NCI-H82 treated with DMSO at 0.1 percent for 48 hours (cell line): ENCODE data around the gene HYDIN.

ENCODE experiments used
- DNase-seq: peaks from one replicate; lab custom pipeline; 2025; ENCODE audit not compliant: unreplicated experiment; lab: John Stamatoyannopoulos, UW

The HYDIN gene

DNA sequence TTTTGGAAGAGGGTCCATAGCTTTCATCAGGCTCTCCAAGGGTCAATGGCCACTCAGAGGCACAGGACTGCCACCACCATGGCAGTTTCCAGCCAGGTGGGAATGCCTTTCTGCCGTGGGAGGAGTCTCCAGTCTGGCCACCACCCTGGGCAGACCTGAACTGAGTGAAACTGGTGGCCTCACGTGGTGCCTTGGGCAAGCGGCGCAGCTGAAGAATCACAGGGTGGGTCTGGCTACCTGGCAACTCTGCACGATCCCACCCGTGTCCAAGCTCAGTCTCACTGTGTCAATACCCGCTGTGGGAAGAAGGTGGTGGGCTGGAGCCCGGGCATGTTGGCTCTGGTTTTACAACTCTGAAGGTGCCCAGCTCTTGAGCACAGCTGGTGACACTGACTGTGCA is 461.4 kb downstream of the HYDIN start:
- no peak for DNase-seq

- no peak for DNase-seq
These were observed 462.3 kb downstream of the HYDIN start for GRCh38 chr16:70768203-70768580.

DNA sequence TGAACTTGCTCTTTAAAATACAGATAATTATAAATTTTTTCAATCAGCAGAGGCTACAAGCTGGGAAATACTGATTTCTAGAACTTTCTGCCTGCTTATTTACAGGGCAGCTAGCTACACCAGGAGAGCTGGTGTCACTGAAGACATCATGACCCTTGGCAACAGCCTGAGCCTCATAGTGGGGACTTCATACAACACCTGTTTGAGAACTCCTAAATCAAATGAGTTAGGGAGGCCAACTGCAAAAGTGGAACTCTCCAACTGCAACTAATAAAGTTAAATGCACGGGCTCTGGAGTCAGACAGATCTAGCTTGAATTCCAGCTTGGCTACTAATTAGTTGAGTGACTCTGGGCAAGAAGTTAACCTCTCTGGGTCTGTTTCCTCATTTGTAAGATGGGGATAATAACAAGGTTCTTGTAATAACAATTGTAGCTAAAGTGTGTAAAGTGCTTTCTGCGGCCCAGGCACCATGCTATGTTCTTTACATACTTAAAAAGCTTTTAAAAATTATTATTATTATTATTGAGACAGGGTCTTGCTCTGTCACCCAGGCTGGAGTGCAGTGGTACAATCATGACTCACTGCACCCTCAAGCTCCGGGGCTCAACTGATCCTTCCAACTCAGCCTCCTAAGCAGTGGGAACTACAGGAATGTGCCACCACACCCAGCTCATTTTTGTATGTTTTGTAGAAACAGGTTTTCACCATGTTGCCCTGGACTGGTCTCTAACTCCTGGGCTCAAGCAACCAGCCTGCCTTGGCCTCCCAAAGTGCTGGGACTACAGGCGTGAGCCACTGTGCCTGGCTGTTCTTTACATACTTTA is 462.9 kb downstream of the HYDIN start:
- DNase-seq, result no peak

DNA sequence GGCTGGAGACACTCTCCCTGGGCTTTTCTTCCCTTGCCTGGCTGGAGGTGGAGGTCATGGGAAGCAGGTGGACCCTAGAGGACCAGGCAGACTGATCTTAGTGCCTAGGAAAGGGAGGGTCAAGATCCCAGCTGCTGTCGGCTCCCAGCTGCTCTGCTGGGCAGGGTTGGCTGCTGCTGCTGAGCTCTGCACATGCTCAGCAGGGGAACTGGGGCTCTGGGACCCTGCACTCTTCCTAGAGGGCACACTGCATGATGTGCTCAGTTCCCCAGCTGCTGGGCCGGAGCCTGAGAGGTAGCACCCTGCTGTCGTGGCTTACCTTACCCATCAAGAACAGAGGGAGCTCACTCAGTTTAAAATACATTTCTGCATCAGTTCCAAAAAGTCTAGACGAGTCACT is 463.9 kb downstream of the HYDIN start:
- no peak for DNase-seq

DNA sequence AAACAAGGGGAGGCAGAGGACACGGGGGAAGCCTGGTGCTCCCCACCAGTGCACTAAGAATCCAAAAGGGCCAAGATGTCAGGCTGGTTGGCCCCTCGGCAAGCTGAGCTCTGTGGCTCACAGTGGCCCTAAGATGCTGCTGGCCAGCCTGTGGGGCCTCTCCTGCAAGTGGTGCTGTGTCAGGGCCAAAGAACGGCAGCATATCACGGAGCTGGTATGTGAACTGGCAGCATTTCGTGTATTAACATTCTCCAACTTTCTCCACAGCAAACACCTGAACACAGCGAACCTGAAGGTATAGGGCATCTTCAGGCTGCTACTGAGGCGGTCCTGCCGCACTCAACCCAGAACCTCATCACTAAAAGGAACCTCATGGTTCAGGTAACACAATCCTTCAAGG is 464.3 kb downstream of the HYDIN start:
- no peak for DNase-seq

- DNase-seq, result no peak
These were observed 465.0 kb downstream of the HYDIN start for GRCh38 chr16:70765491-70765890.

DNA sequence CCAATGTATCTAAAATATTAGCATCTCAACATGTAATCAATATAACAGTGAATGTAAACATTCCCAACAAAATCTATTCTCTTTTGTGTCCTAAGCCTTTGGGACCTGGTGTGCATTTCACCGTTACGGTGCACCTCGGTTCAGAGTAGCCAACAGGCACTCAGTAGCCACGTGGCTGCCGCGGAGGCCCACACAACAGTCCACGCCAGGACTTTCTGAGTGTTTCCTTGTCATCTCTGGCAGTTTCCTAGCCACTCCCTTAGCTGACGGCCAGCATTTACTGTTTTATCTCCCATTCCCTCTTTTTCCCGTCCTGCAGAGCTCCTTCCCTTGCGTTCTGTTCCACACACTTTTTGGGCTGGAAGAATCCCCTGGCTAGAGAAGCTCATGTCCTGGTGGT is 465.9 kb downstream of the HYDIN start:
- no peak for DNase-seq

DNA sequence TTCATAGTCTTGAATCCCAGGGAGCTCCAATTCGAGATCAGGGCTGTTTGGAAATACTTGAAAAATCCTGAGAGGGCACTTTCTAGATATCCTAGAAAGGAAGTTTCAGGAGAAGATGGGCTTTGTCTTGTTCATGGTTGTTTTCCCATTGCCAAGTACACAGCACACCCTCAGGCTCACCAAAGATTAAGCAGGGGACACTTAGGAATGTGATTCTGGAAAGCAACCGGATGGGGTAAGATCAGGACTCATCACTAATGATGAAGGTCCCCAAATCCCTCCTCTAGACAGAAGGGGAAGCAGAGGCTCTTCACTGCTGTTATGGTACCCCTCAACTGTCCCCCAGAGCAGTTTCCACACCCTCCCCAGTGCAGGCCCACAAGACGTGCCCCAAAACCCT is 470.3 kb downstream of the HYDIN start:
- no peak for DNase-seq

DNA sequence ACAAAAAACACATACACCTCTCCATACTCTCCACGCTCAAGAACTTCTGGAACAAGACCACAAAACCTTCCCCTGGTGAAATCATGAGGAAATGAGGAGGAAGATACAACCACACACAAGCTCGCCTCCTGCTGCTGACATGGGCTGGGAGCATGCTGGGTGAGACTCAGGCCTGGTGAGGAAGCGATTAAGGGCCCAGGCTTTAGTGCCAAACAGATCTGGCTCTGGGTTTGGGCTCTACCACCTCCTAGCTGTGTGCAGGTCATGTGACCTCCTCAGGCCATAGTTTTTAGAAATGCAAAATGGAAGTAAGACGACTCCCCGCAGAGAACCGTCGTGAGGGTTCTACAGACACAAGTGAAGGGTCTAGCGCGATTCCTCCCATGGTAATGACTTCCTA is 470.9 kb downstream of the HYDIN start:
- no peak for DNase-seq

- no peak for DNase-seq
These were observed 471.7 kb downstream of the HYDIN start for GRCh38 chr16:70758786-70759185.
